Peyer's patch (tissue), 4 donors: ENCODE measurements around the gene FBXW7.

Source experiments
- CTCF ChIP-seq, 6 experiments: fragments of 450-650 bp in 4 of 6; fragments of 200-600 bp in 2 of 6; sonication (generic) in 1 of 6; IDR thresholded peaks; one replicate each; pipeline ENCODE4 v1.5.1; 2017 to 2019; ENCODE audit warnings: antibody characterized with exemption in 6 of 6, mild to moderate bottlenecking in 3 of 6, moderate library complexity in 1 of 6
- POLR2A ChIP-seq, 2 donors: fragments of 450-650 bp; IDR thresholded peaks; one replicate each; pipeline ENCODE4 v1.5.1; 2017; ENCODE audit warnings: antibody characterized with exemption in 2 of 2, mild to moderate bottlenecking in 2 of 2, moderate library complexity in 2 of 2

GRCh38 chr4:152344001-152344400, 191.9 kb downstream of the FBXW7 start:
- TF ChIP-seq CTCF (IDR thresholded peaks at IDR 0.05) (no peak), POLR2A (IDR thresholded peaks at IDR 0.05) (no peak)
